Stimulated activated naive CD8-positive, alpha-beta T cell treated with anti-CD3 and anti-CD28 coated beads, Interleukin-15, amount 100 ng/mL, for 72 hours (primary cell): ENCODE data around the gene SGCD.

Experiments
- ATAC-seq: fragments of 150-1000 bp; cut with Tn5 transposase; 2 replicates; pipeline ENCODE4 v1.10.0; 2021; ENCODE audit warnings: mild to moderate bottlenecking, moderate library complexity
- DNase-seq, 2 donors: peaks; one replicate each; pipeline ENCODE4 v3.0.0; 2021 to 2022
- H3K27ac Mint-ChIP-seq, 2 donors: one replicate each; pipeline ENCODE4 v1.8.0; 2022; ENCODE audit warnings: mild to moderate bottlenecking in 2 of 2, mixed read lengths in 2 of 2, moderate library complexity in 2 of 2
- H3K27me3 Mint-ChIP-seq: one replicate; pipeline ENCODE4 v1.8.0; 2022; ENCODE audit warnings: mixed read lengths
- H3K4me1 Mint-ChIP-seq: one replicate; pipeline ENCODE4 v1.8.0; 2022; ENCODE audit warnings: mild to moderate bottlenecking, mixed read lengths
- H3K4me3 Mint-ChIP-seq, 2 donors: one replicate each; pipeline ENCODE4 v1.8.0; 2022; ENCODE audit warnings: mild to moderate bottlenecking in 2 of 2, mixed read lengths in 2 of 2, moderate library complexity in 1 of 2
- H3K9me3 Mint-ChIP-seq, 2 donors: one replicate each; pipeline ENCODE4 v1.8.0; 2022; ENCODE audit warnings: mixed read lengths in 2 of 2

Gene SGCD

GRCh38 chr5:156699147-156699546, 372.2 kb downstream of the SGCD start:
- H3K4me1 Mint-ChIP-seq: no peaks in the 10 kb centered on the region
- H3K27ac Mint-ChIP-seq: no peak overlapping the region
- H3K9me3 Mint-ChIP-seq: no peaks in the 10 kb centered on the region
- no peak for DNase-seq
- no peaks in the 10 kb centered on the region for H3K27me3 Mint-ChIP-seq
- H3K4me3 Mint-ChIP-seq: no peak overlapping the region
- no peak for ATAC-seq

DNA sequence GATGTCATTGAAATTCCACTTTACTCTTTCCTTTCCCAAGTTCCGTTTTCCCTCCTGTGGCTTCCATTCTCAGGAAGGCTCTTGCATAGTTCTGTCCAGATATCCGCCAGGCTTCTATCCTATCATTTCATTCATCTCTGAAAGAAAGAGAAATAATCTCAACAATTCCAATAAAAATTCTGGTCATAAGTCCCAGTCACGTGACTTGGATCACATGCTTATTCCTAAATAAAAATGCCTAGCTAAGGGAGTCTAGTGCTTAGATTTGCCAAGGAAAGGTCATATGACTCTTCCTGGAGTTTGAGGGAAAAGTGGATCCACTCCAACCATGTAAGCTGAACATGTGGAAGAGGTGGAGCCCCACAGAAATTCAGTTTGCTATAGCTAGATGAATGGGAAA, 377.2 kb downstream of the SGCD start:
- no peaks in the 10 kb centered on the region for H3K27me3 Mint-ChIP-seq
- H3K27ac Mint-ChIP-seq: no peak overlapping the region
- H3K4me1 Mint-ChIP-seq: no peaks in the 10 kb centered on the region
- ATAC-seq (no peak), DNase-seq (no peak)
- H3K9me3 Mint-ChIP-seq: no peaks in the 10 kb centered on the region
- H3K4me3 Mint-ChIP-seq: no peak overlapping the region

GRCh38 chr5:156706631-156707030, 379.7 kb downstream of the SGCD start:
- no peak overlapping the region for H3K4me3 Mint-ChIP-seq
- H3K27ac Mint-ChIP-seq: no peak overlapping the region
- no peak for ATAC-seq
- H3K27me3 Mint-ChIP-seq: no peaks in the 10 kb centered on the region
- H3K9me3 Mint-ChIP-seq: no peaks in the 10 kb centered on the region
- DNase-seq: no peak
- no peaks in the 10 kb centered on the region for H3K4me1 Mint-ChIP-seq

DNA sequence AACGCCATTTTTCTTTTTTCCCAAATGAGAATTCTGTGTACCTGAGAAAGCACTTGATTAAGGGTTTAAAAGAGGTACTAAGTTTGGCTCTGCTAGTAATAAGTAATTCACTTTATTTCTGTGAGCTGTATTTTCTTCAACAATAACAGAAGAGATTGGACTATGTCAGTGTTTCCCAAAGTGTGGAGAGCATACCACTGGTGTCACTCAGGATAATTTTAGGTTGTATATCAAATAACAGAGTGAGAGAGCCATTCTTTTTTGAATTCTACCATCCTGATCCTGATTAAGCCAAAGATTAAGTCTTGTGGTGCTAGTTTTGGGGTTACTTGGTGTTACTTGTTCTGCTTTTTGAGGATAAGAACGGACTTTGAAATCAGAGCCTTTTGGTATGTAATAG, 380.8 kb downstream of the SGCD start:
- no peak overlapping the region for H3K27ac Mint-ChIP-seq
- no peak overlapping the region for H3K4me3 Mint-ChIP-seq
- no peak for DNase-seq
- peaks cover 7% of the 10 kb centered on the region for H3K27me3 Mint-ChIP-seq
- no peaks in the 10 kb centered on the region for H3K4me1 Mint-ChIP-seq
- ATAC-seq: no peak
- peaks cover 0 to 5% of the 10 kb centered on the region in 2 donors for H3K9me3 Mint-ChIP-seq

DNA sequence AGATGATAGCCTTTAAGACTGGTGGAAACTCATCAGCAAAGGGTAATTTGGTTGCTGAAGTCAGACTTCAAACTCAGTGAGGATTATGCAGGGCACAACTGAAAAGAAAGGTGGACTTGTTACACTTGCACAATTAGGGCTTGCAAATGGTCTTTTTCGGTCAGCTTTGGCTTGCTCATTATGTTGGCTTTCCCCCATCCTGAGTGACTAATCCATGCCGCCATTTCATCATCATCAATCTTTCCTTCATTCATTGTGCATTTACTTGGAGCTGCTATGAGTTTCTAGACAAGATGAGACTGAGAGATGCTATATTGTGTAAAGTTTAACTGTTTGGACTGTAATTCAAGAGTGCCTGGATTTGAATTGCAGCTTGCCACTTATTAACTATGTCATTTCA, 388.3 kb downstream of the SGCD start:
- ATAC-seq: no peak
- H3K9me3 Mint-ChIP-seq: peaks cover 0 to 6% of the 10 kb centered on the region in 2 donors
- H3K4me3 Mint-ChIP-seq: no peak overlapping the region
- H3K27me3 Mint-ChIP-seq: peaks cover 17% of the 10 kb centered on the region
- DNase-seq: no peak
- H3K4me1 Mint-ChIP-seq: no peaks in the 10 kb centered on the region
- H3K27ac Mint-ChIP-seq: no peak overlapping the region

DNA sequence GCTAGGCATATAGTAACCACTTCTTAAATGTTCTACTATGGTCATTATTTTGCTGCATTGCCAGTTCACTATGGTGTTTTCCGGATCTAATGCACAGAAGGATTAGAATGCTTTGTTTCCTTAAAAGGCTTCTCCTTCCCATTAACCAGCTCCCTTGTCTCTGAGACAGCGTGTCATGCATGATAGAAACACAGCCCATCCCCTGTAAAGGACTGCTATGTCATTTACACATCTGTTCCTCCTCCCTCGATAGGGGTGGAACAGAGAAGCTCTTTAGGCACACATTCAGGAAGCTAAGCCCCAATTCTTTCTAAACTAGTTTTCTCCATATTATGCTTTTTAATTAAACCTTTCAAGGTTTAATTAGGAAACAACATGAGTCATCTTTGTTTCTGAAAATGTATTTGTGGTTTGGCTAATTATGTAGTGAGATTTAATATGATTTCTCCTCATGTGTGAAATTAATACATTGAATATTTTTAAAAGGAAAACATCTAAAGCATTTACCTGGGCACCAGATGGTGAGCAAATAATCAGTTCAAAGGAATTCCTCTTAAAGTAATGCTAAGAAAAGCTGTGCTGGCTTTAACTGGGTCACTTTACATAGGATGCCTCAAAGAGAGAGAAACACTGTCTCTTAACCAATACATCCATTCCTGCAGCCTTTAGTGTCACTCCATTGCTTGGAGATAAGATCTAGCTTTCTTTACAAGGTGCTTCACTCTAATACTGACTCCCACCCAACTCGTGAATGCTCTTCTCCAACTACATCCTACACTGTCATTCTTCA, 389.8 kb downstream of the SGCD start:
- no peak for DNase-seq
- no peaks in the 10 kb centered on the region for H3K4me1 Mint-ChIP-seq
- no peak for ATAC-seq
- H3K9me3 Mint-ChIP-seq: peaks cover 0 to 6% of the 10 kb centered on the region in 2 donors
- H3K27me3 Mint-ChIP-seq: peaks cover 17% of the 10 kb centered on the region
- no peak overlapping the region for H3K27ac Mint-ChIP-seq
- no peak overlapping the region for H3K4me3 Mint-ChIP-seq

GRCh38 chr5:156718985-156719384, 392.0 kb downstream of the SGCD start:
- Mint-ChIP-seq H3K4me1 (no peaks in the 10 kb centered on the region), H3K27me3 (peaks cover 6% of the 10 kb centered on the region), H3K4me3 (no peak overlapping the region), H3K9me3 (no peaks in the 10 kb centered on the region), H3K27ac (no peak overlapping the region)
- ATAC-seq (no peak), DNase-seq (no peak)

DNA sequence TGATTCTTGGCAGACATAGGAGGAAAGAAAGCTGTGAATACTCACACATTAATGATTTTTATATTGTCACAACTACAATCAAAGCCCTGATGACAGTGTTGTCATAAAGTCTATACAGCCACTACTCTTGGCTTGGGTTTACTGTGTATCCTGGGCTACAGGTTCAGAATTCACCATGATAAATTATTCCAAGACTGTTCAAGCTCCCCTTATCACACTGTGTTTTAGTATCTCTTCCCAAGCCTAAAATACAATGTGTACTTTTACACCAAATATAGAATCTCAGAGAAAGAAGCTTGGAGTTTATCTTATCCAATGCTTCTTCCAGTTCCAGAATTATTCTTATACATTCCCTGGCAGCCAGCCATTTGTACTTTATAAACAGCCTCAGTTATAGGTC, 395.4 kb downstream of the SGCD start:
- peaks cover 6% of the 10 kb centered on the region for H3K27me3 Mint-ChIP-seq
- no peaks in the 10 kb centered on the region for H3K4me1 Mint-ChIP-seq
- no peak for DNase-seq
- H3K4me3 Mint-ChIP-seq: no peak overlapping the region
- H3K27ac Mint-ChIP-seq: no peak overlapping the region
- no peak for ATAC-seq
- H3K9me3 Mint-ChIP-seq: no peaks in the 10 kb centered on the region

GRCh38 chr5:156735477-156735876, 408.5 kb downstream of the SGCD start:
- no peak overlapping the region for H3K27ac Mint-ChIP-seq
- peaks cover 12% of the 10 kb centered on the region for H3K4me1 Mint-ChIP-seq
- DNase-seq: no peak
- peaks cover 15% of the 10 kb centered on the region for H3K27me3 Mint-ChIP-seq
- no peak overlapping the region for H3K4me3 Mint-ChIP-seq
- ATAC-seq: no peak
- H3K9me3 Mint-ChIP-seq: peaks cover 0 to 6% of the 10 kb centered on the region in 2 donors

DNA sequence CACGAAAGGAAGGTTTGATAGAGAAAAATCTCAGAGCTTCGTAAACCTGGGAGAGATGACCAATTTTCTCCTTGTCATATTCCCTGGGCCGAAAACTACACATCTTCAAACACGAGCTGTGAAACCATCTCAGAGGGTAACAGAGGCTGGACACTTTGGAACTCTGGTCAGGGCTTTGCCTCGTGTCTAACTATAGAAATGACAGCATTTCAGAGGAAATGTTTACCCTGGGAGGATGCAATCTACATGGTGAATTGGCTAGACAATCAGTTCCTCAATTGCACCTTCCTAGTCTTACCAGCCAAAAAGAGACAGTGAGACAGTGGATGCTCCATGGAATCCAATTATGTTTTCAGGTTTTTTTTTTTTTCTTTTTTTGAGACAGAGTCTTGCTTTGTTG, 414.6 kb downstream of the SGCD start:
- peaks cover 26% of the 10 kb centered on the region for H3K27me3 Mint-ChIP-seq
- H3K4me3 Mint-ChIP-seq: no peak overlapping the region
- ATAC-seq (no peak), DNase-seq (no peak)
- peaks cover 18% of the 10 kb centered on the region for H3K4me1 Mint-ChIP-seq
- H3K9me3 Mint-ChIP-seq: peaks cover 5 to 7% of the 10 kb centered on the region in 2 donors
- H3K27ac Mint-ChIP-seq: no peak overlapping the region

GRCh38 chr5:156753846-156754245, 426.9 kb downstream of the SGCD start:
- H3K27ac Mint-ChIP-seq: peak overlapping the region; percentile 96 to 97
- peaks cover 31% of the 10 kb centered on the region for H3K4me1 Mint-ChIP-seq
- H3K27me3 Mint-ChIP-seq: no peaks in the 10 kb centered on the region
- peak; percentile 9 to 15 for DNase-seq
- peaks cover 6% of the 10 kb centered on the region in 2 donors for H3K9me3 Mint-ChIP-seq
- H3K4me3 Mint-ChIP-seq: peak overlapping the region; percentile 46 to 54
- ATAC-seq: peak; percentile 86

GRCh38 chr5:156755421-156756087, 428.6 kb downstream of the SGCD start:
- Mint-ChIP-seq H3K4me3 (no peak overlapping the region), H3K27me3 (no peaks in the 10 kb centered on the region), H3K27ac (peak overlapping the region in 1 of 2 donors; percentile 84), H3K4me1 (peaks cover 36% of the 10 kb centered on the region), H3K9me3 (peaks cover 6% of the 10 kb centered on the region in 2 donors)
- DNase-seq (no peak), ATAC-seq (no peak)

DNA sequence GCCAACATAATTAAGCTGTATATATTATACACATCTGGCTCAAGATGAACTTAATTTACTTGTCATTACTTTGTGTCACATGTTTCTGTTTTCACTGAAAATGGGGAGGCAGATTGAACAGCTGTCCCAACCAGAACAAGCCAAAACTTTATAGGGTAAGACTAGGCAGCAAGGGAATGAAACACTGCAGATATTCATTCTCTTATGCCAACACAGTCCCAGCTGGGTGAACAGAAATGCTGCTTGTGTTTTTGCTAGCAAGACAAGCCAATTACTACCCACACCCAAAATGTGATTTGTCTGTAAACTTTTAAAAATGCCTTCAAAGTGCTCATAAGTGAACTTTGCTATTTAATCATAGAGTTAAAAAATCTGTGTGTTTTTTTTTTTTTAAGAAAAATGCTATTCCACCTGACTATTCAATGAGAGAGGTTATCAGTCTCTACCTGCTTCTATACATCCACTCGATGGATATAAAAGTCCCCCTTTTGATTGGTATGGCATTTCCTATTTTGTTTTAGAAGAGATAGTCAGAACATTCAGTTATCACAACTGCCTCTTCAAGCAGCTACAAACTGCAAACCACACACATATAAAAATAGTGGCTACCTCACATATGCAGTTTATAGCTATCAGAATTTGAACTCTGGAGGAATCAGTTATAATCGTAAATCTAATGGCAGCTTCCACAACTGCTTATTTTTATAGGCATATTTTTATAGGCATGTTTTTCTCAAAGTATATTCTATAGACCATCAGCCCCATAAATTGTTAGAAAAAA, 431.2 kb downstream of the SGCD start:
- Mint-ChIP-seq H3K4me3 (no peak overlapping the region), H3K27ac (no peak overlapping the region), H3K9me3 (peaks cover 5% of the 10 kb centered on the region in 2 donors), H3K4me1 (peaks cover 32% of the 10 kb centered on the region), H3K27me3 (peaks cover 7% of the 10 kb centered on the region)
- ATAC-seq: no peak
- DNase-seq: no peak

DNA sequence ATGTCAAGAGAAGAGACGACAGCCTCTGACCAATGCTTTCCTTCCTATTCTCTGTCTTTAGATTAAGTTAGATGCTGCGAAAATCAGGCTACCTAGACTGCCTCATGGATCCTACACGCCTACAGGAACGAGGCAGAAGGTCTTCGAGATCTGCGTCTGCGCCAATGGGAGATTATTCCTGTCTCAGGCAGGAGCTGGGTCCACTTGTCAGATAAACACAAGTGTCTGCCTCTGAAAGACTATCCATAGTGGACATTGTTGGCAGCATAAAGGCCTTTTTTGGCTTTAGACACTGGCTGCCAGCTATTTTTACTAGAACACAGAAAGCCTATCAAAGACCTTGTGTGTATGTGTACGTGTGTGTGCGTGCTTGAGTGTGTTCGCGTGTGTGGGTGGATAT, 432.2 kb downstream of the SGCD start:
- DNase-seq (no peak), ATAC-seq (no peak)
- H3K9me3 Mint-ChIP-seq: no peaks in the 10 kb centered on the region
- no peak overlapping the region for H3K27ac Mint-ChIP-seq
- H3K27me3 Mint-ChIP-seq: peaks cover 9% of the 10 kb centered on the region
- H3K4me1 Mint-ChIP-seq: peaks cover 23% of the 10 kb centered on the region
- H3K4me3 Mint-ChIP-seq: no peak overlapping the region

- DNase-seq: no peak
- Mint-ChIP-seq H3K4me1 (peaks cover 6% of the 10 kb centered on the region), H3K9me3 (no peaks in the 10 kb centered on the region), H3K27ac (peak overlapping the region in 1 of 2 donors; percentile 78), H3K4me3 (no peak overlapping the region), H3K27me3 (peaks cover 19% of the 10 kb centered on the region)
- ATAC-seq: no peak
These were observed 435.8 kb downstream of the SGCD start for GRCh38 chr5:156762771-156763170.
